ENCODE data around the gene PDAP1.

DNA sequence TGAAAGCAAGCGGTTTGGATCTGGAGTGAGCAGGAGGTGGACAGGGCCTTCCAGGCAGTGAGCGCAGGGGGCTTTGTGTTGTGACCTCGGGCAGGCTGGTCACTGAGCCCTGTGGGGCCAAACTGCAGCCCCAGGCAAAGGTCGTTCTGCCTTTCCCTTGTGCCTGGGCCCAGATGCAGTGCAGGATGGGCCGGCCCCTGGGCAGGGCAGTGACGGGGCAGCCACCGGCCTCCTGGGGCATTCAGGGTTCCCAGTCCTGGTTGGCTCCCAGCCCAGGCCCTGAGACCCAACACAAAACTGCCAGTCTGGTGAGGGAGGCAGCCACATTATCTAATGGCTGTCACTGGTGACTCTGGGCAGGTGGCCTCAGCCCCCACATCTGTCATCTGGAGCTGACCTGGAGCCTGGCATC lies 26.7 kb downstream of the PDAP1 start:
- TF ChIP-seq CTCF (conservative IDR thresholded peaks at IDR 0.05 in 1 of 2, IDR thresholded peaks at IDR 0.05 in 1 of 2; ENCODE audit: extremely low read depth in 1 of 2, insufficient read depth in 1 of 2, low read depth in 1 of 2, low read length in 2 of 2) (no peak), EZH2 (IDR thresholded peaks at IDR 0.05; ENCODE audit: borderline replicate concordance, low read length) (no peak)
